AG09319 (cell line): ENCODE data around the gene ASCC1.

Experiments
- DNase-seq: peaks from one replicate; pipeline ENCODE4 v3.0.0-alpha.2; 2010; ENCODE audit warnings: low read depth; ENCODE audit errors: extremely low read depth
- CTCF ChIP-seq: IDR thresholded peaks from 2 replicates; pipeline ENCODE4 v1.5.1; 2011; ENCODE audit warnings: low read depth, mild to moderate bottlenecking, inconsistent platforms, low read length, moderate library complexity

ASCC1 gene

DNA sequence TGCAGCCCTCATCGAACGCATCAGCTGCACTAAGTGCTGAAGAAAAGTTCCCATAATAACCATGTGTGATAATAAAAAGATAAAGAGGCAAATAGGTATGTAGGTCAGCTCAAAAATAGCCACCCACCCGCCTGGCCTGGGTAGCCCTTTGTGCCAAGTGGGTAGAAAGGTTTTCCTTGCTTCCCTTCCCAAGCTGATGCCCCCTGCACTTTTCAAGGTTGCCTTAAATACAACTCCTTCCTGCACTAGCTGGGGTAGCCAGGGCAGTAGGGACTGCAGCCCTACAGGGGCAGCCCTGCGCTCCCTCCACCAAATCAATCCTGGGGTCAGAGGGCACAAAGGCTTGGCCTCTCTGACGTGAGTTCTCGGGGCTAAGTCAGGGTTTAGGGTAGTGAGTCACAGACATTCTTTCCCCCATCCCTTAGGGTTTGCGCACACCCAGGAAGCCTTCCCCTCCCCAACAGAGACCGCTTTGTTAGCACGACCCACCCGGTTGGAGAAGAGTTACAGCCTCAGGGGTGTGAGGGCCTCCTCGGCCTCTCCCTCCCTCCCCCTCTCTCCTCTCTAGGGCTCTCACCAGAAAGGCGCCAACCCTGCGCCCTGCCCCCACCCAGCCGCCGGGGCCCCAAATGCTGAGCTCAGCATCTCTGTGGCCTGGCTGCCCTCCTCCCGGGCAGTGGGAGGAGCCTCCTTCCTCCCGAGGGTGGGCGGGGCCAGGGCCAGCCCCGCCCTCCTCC is 44.3 kb upstream of the ASCC1 start:
- TF ChIP-seq CTCF, result no peak

GRCh38 chr10:72259491-72260238 is 43.6 kb upstream of the ASCC1 start:
- peak; percentile 53 for DNase-seq
- TF ChIP-seq CTCF, result no peak

More for the DNA sequence above, 44.3 kb upstream of the ASCC1 start:
- DNase-seq, result no peak

GRCh38 chr10:72258617-72259016 is 42.5 kb upstream of the ASCC1 start:
- no peak for TF ChIP-seq CTCF
- no peak for DNase-seq

DNA sequence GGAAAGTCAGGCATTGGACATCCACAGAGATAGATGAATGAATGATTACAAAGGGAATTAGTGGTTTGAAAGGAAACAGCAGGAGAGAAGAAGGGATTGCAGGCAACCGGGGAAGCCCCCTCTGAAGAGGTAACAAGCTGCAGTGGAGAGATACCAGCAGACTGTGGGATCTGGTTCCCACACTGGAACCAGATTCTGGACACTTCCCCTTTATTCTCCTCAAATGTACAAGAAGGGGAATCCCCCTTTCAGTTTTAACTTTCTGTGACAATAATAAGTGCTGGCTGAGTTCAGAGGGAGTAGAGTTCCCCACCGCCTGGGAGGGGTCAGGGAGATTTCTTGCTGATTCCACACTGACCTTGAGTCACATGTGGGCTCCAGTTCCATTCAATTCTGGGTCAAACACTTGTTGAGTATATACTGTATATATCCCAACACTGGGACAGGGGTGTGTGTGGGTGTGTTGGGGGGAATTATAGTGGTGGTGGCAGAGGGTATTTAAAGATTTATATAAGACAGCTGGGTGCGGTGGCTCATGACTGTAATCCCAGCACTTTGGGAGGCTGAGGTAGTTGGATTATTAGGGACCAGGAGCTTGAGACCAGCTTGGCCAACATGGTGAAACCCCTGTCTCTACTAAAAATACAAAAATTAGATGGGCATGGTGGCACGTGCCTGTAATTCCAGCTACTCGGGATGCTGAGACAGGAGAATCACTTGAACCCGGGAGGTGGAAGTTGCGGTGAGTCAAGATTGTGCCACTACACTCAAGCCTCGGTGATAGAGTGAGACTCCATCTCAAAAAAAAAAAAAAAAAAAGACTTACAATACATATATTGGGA is 41.2 kb upstream of the ASCC1 start:
- no peak for TF ChIP-seq CTCF
- no peak for DNase-seq

- TF ChIP-seq CTCF, result no peak
- no peak for DNase-seq
Observed at GRCh38 chr10:72255977-72256729, 40.1 kb upstream of the ASCC1 start.

DNA sequence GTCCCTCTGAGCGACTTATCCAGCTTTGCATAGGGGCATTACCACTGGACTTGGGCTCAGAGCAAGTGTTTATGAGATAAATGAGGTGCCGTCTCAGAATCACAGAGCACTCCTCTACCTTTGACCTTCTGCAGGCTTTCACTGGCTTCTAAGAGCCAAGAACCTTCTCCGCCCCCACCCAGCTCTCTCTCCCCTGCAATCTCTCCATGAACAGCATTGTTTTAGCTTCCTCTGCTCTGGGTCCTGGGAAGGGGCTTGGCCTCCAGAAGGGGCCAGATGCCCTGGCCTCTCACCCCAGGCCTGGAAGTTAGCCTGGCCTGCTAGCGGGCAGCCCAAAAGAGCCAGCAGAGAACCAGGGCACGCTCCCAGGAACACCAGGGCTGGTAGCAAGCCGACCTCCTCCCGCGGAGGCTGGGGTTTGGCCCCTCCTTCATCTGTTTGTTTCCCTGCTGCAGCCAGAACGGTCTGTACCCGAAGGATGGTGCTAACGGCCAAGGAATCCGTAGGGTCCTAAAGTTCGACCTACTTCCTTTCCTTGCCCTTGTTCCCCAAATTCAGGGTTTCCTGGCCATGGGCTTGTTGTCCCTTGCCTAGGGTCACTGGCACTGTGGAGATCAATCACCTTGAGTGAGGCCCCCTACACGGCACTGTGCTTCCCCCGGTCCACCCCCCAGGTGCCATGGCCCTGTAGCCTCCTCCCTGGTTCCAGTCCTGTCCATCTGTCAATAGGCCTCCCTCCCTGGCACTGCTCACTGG is 38.9 kb upstream of the ASCC1 start:
- no peak; the same call in 1 of the 2 replicates for TF ChIP-seq CTCF
- DNase-seq, result no peak
